Right atrium auricular region (tissue), 2 donors: ENCODE data around the gene ACKR3. TPM values are rescaled to one million over a fixed set of nuclear protein-coding genes. Genes with fewer than 3 reads are reported as not detected.

ENCODE experiments used
- DNase-seq: peaks from one replicate; pipeline ENCODE4 v3.0.0-alpha.2; 2019; ENCODE audit warnings: low spot score
- H3K27ac ChIP-seq, 2 donors: fragments of 200-600 bp; sonication (generic); 1 replicate in 1 of 2; 2 replicates in 1 of 2; pipeline ENCODE4 v1.5.1; 2016 to 2019
- H3K27me3 ChIP-seq, 2 donors: fragments of 200-600 bp; sonication (generic); one replicate each; pipeline versions ENCODE4 v1.5.1 to v1.6.0; 2017 to 2019
- H3K36me3 ChIP-seq: fragments of 200-600 bp; sonication (generic); one replicate; pipeline ENCODE4 v1.5.1; 2016
- H3K4me1 ChIP-seq, 2 donors: fragments of 200-600 bp; sonication (generic); one replicate each; pipeline versions ENCODE4 v1.5.1 to v1.6.0; 2017 to 2019
- H3K4me3 ChIP-seq, 2 donors: fragments of 200-600 bp; sonication (generic); 1 replicate in 1 of 2; 2 replicates in 1 of 2; pipeline ENCODE4 v1.5.1; 2017 to 2019; ENCODE audit warnings: mild to moderate bottlenecking in 1 of 2, moderate library complexity in 1 of 2
- H3K9me3 ChIP-seq, 2 donors: fragments of 200-600 bp; sonication (generic); one replicate each; pipeline ENCODE4 v1.5.1; 2019
- total RNA-seq, 2 donors: library from RNA; depleted of rRNA; stranded (reverse); fragments of >200 nt; gene quantifications; one replicate each; pipeline ENCODE4 v1.1.0, GENCODE V29; 2016
- TF ChIP-seq, protein P1 (sequence below), 2 donors: fragments of 200-600 bp; sonication (generic); IDR thresholded peaks; one replicate each; pipeline ENCODE4 v1.5.1; 2019; ENCODE audit warnings: antibody characterized with exemption in 2 of 2

Gene ACKR3
- total RNA-seq, 2 donors from 2014 or later = 49.7 to 60.5 TPM

DNA sequence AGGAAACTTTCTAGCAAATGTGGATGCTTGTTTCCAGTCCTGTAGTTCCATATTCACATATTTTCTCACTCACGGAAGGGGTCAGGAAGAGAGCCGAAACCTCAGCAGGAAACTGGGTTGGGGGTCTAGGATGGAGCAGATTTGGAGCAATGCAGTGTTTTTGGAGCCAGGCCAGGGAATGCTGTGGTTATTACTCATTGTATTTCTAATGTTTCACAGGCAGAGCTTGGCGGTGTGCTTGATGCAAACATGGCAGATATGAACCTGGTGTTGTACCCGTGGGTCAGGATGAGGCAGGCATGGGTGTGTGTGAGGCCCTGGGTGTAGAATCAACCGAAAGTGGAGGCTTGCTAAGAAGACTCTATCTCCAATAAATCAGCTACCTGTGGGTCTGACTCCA, 34.6 kb upstream of the ACKR3 start:
- no peak for DNase-seq

DNA sequence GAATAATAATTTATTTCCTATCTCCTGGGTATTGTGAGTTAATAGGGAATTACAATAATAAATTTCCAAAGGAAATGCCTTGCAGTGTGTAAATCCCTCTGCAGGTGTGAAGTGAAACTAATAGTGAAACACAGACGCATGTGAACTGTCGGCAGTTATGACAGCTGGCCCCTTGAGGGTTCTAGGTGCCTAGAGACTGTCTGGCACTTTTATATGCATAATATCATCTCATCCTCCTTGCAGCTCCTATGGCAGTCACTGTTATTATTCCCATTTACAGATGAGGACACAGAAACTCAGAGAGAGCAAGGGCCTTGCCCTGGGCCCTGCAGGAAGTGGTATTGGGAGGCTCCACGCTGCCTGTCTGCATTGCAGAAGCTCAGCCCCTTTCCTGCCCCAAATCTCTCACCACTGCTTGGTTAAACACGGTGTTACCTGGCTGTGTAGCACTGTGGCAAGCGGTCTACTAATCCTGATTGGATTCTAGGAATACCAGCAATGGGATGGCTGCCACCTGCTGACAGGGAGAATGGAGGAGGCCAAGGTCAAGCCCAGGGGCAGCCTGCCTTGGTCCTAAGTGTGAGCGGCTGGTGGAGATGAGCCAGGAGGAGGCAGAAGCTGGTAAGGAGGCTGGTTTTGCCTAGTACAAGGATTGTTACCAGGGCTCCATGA, 32.8 kb upstream of the ACKR3 start:
- H3K4me3 ChIP-seq = no peak overlapping the region
- DNase-seq = no peak

More for the DNA sequence above, 34.6 kb upstream of the ACKR3 start:
- no peaks in the 10 kb centered on the region for H3K27me3 ChIP-seq
- H3K4me3 ChIP-seq = no peak overlapping the region
- no peaks in the 10 kb centered on the region for H3K4me1 ChIP-seq
- TF ChIP-seq, protein P1, sequence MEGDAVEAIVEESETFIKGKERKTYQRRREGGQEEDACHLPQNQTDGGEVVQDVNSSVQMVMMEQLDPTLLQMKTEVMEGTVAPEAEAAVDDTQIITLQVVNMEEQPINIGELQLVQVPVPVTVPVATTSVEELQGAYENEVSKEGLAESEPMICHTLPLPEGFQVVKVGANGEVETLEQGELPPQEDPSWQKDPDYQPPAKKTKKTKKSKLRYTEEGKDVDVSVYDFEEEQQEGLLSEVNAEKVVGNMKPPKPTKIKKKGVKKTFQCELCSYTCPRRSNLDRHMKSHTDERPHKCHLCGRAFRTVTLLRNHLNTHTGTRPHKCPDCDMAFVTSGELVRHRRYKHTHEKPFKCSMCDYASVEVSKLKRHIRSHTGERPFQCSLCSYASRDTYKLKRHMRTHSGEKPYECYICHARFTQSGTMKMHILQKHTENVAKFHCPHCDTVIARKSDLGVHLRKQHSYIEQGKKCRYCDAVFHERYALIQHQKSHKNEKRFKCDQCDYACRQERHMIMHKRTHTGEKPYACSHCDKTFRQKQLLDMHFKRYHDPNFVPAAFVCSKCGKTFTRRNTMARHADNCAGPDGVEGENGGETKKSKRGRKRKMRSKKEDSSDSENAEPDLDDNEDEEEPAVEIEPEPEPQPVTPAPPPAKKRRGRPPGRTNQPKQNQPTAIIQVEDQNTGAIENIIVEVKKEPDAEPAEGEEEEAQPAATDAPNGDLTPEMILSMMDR (IDR thresholded peaks at IDR 0.05) = no peak
- H3K27ac ChIP-seq = no peak overlapping the region
- no peaks in the 10 kb centered on the region for H3K36me3 ChIP-seq
- H3K9me3 ChIP-seq = no peaks in the 10 kb centered on the region

DNA sequence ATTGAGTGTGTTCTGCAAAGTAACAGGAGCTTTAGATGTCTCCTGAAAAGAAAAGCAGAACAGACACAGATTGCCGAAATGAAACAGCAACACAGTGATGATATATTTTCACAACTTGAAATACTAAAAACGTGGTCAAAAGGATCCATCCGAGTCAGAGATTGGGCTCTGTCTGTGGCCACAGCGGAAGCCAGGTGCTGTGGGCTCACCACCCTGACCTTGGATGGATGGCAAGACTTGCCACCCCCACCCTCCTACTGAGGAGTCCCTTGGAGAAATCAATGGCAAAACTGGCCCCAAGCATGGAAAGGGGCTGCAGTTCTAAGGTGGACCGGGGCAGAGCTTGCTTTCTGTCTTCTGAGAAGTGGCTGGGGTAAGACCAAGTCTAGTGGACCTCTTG, 31.4 kb upstream of the ACKR3 start:
- Histone ChIP-seq H3K36me3 (no peaks in the 10 kb centered on the region), H3K27me3 (no peaks in the 10 kb centered on the region), H3K4me1 (no peaks in the 10 kb centered on the region), H3K27ac (no peak overlapping the region), H3K4me3 (no peak overlapping the region), H3K9me3 (no peaks in the 10 kb centered on the region)
- TF ChIP-seq, protein P1 (IDR thresholded peaks at IDR 0.05) = no peak
- DNase-seq = no peak

More for the DNA sequence above, 32.8 kb upstream of the ACKR3 start:
- TF ChIP-seq, protein P1 (IDR thresholded peaks at IDR 0.05) = no peak
- H3K4me1 ChIP-seq = no peaks in the 10 kb centered on the region
- no peaks in the 10 kb centered on the region for H3K36me3 ChIP-seq
- H3K27ac ChIP-seq = no peak overlapping the region
- H3K27me3 ChIP-seq = no peaks in the 10 kb centered on the region
- H3K9me3 ChIP-seq = no peaks in the 10 kb centered on the region

DNA sequence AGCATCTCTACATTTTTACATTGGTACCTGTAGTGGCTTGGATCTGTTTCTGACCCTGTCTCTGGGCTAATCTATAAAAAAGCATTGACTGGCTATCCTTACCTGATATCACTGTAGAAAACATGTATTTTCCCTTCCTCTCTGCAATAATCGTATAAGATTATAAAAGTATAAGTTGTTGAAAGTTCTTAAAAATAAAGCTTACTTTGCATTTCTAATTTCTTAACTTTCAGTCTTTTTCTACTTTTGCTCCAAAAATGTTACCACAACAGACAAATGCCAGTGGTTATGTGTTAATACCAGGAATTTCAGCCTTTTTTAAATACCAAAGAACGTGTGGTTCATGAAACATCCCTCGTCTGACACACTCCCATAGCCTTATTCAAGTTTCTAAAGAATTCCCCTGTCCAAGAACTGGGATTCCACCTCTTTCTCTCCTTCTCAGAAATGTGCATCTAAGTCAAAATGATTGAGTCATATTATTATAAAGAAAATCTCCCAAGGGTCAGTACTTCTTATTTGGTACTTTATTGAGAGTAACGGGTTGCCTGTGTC, 28.5 kb upstream of the ACKR3 start:
- H3K4me1 ChIP-seq = no peaks in the 10 kb centered on the region

DNA sequence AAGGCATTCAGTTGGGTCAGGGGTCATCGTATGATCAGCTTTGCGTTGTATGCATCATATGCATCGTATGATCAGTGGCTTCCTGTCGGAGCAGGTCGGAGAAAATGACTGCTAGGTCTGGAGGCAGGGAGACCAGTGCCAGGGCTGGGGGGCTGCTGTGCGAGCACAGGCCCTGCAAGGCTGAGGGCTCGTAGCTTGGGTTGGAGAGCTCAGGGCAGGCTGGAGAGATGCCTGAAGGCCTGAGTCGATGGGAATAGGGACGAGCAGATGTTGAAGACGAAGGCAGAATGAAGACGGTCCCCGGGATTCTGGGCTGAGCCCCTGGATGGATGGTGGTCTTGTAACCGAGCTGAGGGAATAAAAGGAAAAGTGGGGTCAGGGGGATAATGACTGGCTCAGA, 25.3 kb upstream of the ACKR3 start:
- no peak overlapping the region for H3K27ac ChIP-seq
- no peaks in the 10 kb centered on the region for H3K36me3 ChIP-seq
- H3K27me3 ChIP-seq = no peaks in the 10 kb centered on the region
- DNase-seq = no peak
- H3K4me3 ChIP-seq = no peak overlapping the region
- peaks cover 0 to 8% of the 10 kb centered on the region in 2 donors for H3K9me3 ChIP-seq
- TF ChIP-seq, protein P1 (IDR thresholded peaks at IDR 0.05) = no peak
- H3K4me1 ChIP-seq = no peaks in the 10 kb centered on the region

More for the DNA sequence above, 28.5 kb upstream of the ACKR3 start:
- Histone ChIP-seq H3K27ac (no peak overlapping the region), H3K4me3 (no peak overlapping the region), H3K9me3 (no peaks in the 10 kb centered on the region), H3K36me3 (no peaks in the 10 kb centered on the region), H3K27me3 (no peaks in the 10 kb centered on the region)
- DNase-seq = no peak
- TF ChIP-seq, protein P1 (IDR thresholded peaks at IDR 0.05) = no peak
